GM19452 (cell line): ENCODE data around the gene GATB.

Experiments used
- ATAC-seq: cut with Tn5 transposase; IDR thresholded peaks from one replicate; pipeline ENCODE4 v1.9.1; 2021; ENCODE audit not compliant: unreplicated experiment

GATB gene

GRCh38 chr4:151700566-151701316 lies 60.1 kb downstream of the GATB start:
- no peak for ATAC-seq

- ATAC-seq, result no peak
These were observed 62.6 kb downstream of the GATB start for GRCh38 chr4:151698213-151698612.

GRCh38 chr4:151694961-151695720 lies 65.7 kb downstream of the GATB start:
- ATAC-seq, result no peak

- ATAC-seq, result no peak
These were observed 67.8 kb downstream of the GATB start for GRCh38 chr4:151692821-151693673.

- no peak for ATAC-seq
These were observed 68.4 kb downstream of the GATB start for GRCh38 chr4:151692443-151692782.

GRCh38 chr4:151691639-151692442 lies 69.0 kb downstream of the GATB start:
- ATAC-seq, result no peak

- ATAC-seq, result no peak
These were observed 69.9 kb downstream of the GATB start for GRCh38 chr4:151690876-151691275.

- no peak for ATAC-seq
These were observed 70.5 kb downstream of the GATB start for GRCh38 chr4:151690164-151690870.

GRCh38 chr4:151689211-151689991 lies 71.4 kb downstream of the GATB start:
- ATAC-seq, result no peak

- no peak for ATAC-seq
These were observed 72.1 kb downstream of the GATB start for GRCh38 chr4:151688785-151689043.

GRCh38 chr4:151688003-151688784 lies 72.6 kb downstream of the GATB start:
- ATAC-seq, result no peak

- ATAC-seq, result no peak
These were observed 73.7 kb downstream of the GATB start for GRCh38 chr4:151687021-151687640.

GRCh38 chr4:151685303-151685702 lies 75.5 kb downstream of the GATB start:
- ATAC-seq, result no peak

GRCh38 chr4:151681085-151681484 lies 79.7 kb downstream of the GATB start:
- no peak for ATAC-seq

GRCh38 chr4:151679231-151679630 lies 81.6 kb downstream of the GATB start:
- no peak for ATAC-seq

- no peak for ATAC-seq
These were observed 82.5 kb downstream of the GATB start for GRCh38 chr4:151678048-151678872.

- ATAC-seq, result no peak
These were observed 83.6 kb downstream of the GATB start for GRCh38 chr4:151677193-151677592.

- ATAC-seq, result no peak
These were observed 84.5 kb downstream of the GATB start for GRCh38 chr4:151676301-151676700.
